RWPE1 (cell line): Measurements from ENCODE around the gene QKI.
A peak's percentile ranks its signal among the peaks of the same experiment; 100 is the strongest.

Source experiments
- CTCF ChIA-PET: fragments of 350-600 bp; sonication (Branson Sonifier 250); formaldehyde crosslinking; extraction: SDS; loops from one replicate; lab custom pipeline; 2021; lab: Yijun Ruan, JAX
- POLR2A ChIA-PET: fragments of 400-600 bp; formaldehyde crosslinking; extraction: SDS; loops from one replicate; lab custom pipeline; 2020; ENCODE audit warnings: antibody characterized with exemption; ENCODE audit not compliant: low non-redundant PET; lab: Yijun Ruan, JAX
- DNase-seq: peaks from one replicate; pipeline ENCODE4 v3.0.0; 2012; ENCODE audit warnings: low spot score
- H3K27ac ChIP-seq: fragments of 450-650 bp; 2 replicates; pipeline ENCODE4 v1.5.1; 2017
- TF ChIP-seq, protein P1 (sequence below): fragments of 450-650 bp; conservative IDR thresholded peaks from 2 replicates; pipeline ENCODE4 v1.5.1; 2017; ENCODE audit warnings: low read depth, mild to moderate bottlenecking

QKI gene

DNA sequence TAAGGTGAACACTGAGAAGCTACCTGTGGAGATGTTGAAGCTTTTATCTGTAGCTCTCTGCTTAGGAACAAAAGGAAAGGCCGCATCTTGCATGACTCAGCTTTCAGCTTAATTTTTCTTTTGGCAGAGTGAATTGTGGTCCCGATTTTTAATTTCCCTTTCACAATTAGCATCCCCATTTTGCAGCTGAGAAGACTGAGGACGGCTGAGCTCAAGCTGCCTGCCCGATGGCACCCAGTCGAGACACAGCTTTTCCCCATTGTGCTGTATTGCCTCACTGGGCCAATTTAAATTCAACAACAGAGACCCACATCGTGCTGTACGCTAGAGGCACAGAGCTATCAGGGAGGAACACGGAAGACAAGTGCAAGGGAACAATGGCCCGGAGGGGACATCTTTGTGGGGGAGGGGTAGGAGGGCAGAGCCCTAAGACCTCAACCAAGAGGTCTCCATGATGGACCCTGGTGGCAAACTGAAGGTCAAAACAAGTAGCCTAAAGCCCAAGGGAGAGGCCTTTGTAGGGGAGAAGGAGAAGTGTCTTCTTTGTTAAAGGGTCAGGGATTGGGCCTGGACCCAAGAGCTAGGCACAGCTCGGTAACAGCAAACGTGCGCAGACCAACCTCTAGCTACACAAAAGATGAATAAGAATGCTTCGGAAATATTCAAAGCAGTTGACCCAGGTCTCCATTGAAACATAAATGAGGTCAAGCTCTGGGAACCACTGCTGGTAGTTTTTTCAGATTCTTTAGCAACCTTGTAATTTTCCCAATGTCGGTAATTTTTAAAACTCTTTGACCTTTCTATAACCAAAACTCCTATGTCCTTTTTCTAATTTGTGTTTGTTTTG lies 13.3 kb upstream of the QKI start:
- TF ChIP-seq, protein P1, sequence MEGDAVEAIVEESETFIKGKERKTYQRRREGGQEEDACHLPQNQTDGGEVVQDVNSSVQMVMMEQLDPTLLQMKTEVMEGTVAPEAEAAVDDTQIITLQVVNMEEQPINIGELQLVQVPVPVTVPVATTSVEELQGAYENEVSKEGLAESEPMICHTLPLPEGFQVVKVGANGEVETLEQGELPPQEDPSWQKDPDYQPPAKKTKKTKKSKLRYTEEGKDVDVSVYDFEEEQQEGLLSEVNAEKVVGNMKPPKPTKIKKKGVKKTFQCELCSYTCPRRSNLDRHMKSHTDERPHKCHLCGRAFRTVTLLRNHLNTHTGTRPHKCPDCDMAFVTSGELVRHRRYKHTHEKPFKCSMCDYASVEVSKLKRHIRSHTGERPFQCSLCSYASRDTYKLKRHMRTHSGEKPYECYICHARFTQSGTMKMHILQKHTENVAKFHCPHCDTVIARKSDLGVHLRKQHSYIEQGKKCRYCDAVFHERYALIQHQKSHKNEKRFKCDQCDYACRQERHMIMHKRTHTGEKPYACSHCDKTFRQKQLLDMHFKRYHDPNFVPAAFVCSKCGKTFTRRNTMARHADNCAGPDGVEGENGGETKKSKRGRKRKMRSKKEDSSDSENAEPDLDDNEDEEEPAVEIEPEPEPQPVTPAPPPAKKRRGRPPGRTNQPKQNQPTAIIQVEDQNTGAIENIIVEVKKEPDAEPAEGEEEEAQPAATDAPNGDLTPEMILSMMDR: no peak
- no peak for DNase-seq
- no peak overlapping the region for H3K27ac ChIP-seq
- CTCF ChIA-PET: no interaction called here
- POLR2A ChIA-PET: no interaction called here

DNA sequence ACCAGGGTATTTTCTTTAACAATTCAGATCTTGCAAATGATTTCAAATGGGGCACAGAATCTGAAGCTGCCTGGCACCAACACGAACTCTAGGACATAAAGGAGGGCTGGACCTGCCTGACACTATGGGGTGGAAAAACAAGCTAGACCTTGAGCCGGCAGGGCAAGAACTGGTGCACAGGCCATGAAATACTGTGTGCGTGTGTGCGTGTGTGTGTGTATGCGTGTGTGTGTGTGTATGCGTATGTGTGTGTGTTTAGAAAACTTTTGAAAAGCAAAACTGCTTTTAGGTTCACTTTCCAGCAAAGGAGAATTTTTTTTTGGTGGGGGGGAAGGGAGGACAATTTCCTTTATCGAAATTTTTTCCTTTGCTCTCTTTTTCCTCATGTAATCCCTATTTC lies 11.9 kb upstream of the QKI start:
- ChIA-PET POLR2A (no interaction called here), CTCF (no interaction called here)
- DNase-seq: no peak
- no peak overlapping the region for H3K27ac ChIP-seq
- TF ChIP-seq, protein P1: no peak

DNA sequence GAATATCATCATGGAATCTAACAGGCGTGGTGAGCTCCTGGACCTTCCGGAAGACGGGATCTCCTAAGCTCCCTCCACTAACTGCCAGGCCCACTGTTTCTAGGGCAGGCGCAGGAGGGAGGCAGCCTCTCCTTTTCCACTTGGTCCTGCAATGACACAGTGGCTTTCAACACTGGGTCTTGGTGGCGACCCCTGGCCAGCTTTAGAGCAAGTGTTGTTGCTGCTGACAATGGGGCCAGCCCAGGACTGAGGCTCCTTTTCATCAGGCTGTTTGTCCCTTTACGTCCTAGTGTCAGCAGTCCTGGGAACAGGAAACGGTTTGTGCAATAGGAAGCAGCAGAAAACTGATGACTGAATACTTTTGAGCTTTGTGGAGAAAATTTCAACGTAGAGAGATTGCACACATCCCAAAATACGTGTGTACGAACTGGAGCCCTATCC lies 9.7 kb upstream of the QKI start:
- H3K27ac ChIP-seq: no peak overlapping the region

DNA sequence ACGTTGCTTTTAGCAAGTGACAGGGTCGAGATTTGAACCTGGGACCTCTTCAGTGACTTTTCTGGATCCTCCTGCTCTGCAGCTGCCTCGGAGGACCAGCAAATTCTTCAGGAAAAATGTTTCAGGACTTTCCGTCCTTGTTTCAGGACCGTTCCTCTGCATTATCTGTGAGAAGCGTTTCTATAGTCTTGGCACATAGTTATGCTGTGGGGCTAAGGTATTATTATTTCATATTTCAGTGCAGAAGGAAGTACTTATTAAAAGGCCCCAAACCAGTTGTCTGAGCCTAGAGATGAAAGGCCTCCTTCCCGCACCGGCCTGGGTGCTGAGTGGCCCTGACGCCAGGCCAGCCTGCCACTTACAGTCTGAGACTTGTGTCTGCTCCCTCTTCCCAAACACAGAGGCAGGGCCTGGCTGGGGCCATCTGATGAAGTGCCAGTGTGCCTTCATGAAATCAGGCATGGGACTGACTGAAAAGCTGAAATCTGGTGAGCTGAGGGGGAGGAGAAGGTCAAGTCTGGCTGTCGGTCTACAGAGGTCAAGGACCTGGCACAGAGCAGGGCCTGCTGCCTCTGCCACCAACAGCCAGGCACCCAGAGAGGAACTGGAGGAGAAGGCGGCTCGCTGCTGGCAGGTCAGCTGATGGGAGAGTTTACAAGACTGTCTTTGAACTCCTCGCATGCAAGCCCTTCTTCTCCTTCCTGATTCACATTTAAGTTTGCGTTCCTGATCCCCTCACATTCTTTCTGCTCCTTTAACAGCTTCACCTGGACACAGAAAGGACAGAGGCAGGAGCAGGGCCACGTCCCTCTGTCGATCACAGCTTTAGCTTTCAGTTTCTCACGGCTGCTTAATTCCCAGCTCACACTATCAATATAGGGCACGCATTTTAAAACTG lies 8.9 kb upstream of the QKI start:
- TF ChIP-seq, protein P1: no peak
- ChIA-PET CTCF (no interaction called here), POLR2A (no interaction called here)
- no peak for DNase-seq
- H3K27ac ChIP-seq: peak overlapping the region; percentile 56

More for the DNA sequence above, 9.7 kb upstream of the QKI start:
- no peak for DNase-seq
- TF ChIP-seq, protein P1: no peak
- ChIA-PET POLR2A (no interaction called here), CTCF (no interaction called here)

DNA sequence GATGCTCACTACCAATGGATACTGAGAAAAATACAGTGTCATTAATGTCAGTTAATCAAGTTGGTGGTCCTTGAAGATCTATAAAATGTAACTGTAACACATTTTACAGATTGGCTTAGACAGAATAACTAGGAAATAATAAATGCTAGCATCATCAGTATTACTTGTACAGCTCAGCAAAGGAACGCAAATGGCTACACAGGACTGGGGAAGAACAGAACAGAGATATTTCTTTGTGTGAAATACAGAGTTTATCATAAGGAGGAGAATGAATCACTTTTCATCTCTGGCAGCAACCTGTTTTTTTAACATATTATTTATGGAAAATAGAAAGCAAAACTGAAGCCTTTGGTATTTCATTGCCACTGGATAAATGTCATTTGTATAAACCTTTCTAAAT lies 8.2 kb upstream of the QKI start:
- POLR2A ChIA-PET: no interaction called here
- no peak for DNase-seq
- TF ChIP-seq, protein P1: no peak
- no peak overlapping the region for H3K27ac ChIP-seq
- CTCF ChIA-PET: no interaction called here

DNA sequence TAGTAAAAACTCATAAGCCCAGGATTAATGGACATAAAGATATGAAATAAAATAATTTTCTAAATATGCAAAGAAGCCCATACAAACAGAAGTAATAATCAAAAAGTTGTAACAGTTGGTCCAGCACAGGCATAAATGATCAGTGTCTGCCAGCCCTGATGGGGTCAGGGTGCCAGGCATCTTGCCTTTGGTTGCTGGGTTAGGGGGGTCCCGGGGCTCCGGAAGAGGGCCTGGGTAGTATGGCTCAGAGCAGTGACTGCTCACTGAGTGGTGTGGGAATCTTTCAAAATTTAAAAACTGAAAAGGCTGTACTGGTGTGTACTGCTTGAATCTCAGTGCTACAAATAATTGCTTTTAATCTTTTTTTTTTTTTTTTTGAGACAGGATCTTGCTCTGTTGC lies 7.7 kb upstream of the QKI start:
- no peak for DNase-seq
- H3K27ac ChIP-seq: no peak overlapping the region
- ChIA-PET POLR2A (no interaction called here), CTCF (no interaction called here)
- TF ChIP-seq, protein P1: no peak
